Neutrophil (primary cell): ENCODE data around the gene PDCD1LG2.

Experiments
- H3K27ac ChIP-seq: fragments of 200-600 bp; sonication (generic); 2 replicates; pipeline ENCODE4 v1.5.1; 2016; ENCODE audit warnings: mild to moderate bottlenecking, moderate library complexity
- H3K27me3 ChIP-seq: fragments of 200-600 bp; sonication (generic); 2 replicates; pipeline ENCODE4 v1.6.0; 2016; ENCODE audit warnings: mild to moderate bottlenecking
- H3K36me3 ChIP-seq: fragments of 200-600 bp; sonication (generic); 2 replicates; pipeline ENCODE4 v1.5.1; 2017
- H3K4me1 ChIP-seq, 2 experiments: fragments of 200-600 bp in 1 of 2; sonication (generic) in 1 of 2; 1 replicate in 1 of 2; 2 replicates in 1 of 2; pipeline versions ENCODE4 v1.5.1 to v1.6.1; 2013 to 2016; ENCODE audit warnings: low read depth in 1 of 2, low read length in 1 of 2, mild to moderate bottlenecking in 1 of 2, moderate library complexity in 1 of 2; ENCODE audit not compliant: control insufficient read depth in 1 of 2, insufficient read depth in 1 of 2
- H3K4me3 ChIP-seq, 2 experiments: fragments of 200-600 bp in 1 of 2; sonication (generic) in 1 of 2; 1 replicate in 1 of 2; 2 replicates in 1 of 2; pipeline ENCODE4 v1.5.1; 2013 to 2016; ENCODE audit warnings: low read depth in 1 of 2, low read length in 1 of 2, mild to moderate bottlenecking in 1 of 2, moderate library complexity in 1 of 2
- H3K9me3 ChIP-seq: fragments of 200-600 bp; sonication (generic); 2 replicates; pipeline ENCODE4 v1.5.1; 2016
- CTCF ChIP-seq: fragments of 200-600 bp; sonication (generic); IDR thresholded peaks from 2 replicates; pipeline ENCODE4 v1.5.1; 2016; ENCODE audit warnings: antibody characterized with exemption

The PDCD1LG2 gene

GRCh38 chr9:5612185-5612530, 101.8 kb downstream of the PDCD1LG2 start:
- Histone ChIP-seq H3K9me3 (no peaks in the 10 kb centered on the region), H3K4me3 (no peak overlapping the region), H3K27me3 (no peaks in the 10 kb centered on the region), H3K27ac (no peak overlapping the region), H3K36me3 (no peaks in the 10 kb centered on the region), H3K4me1 (peaks cover 10 to 12% of the 10 kb centered on the region in 2 experiments)
- no peak for TF ChIP-seq CTCF

- Histone ChIP-seq H3K4me1 (peaks cover 2 to 11% of the 10 kb centered on the region in 2 experiments), H3K9me3 (no peaks in the 10 kb centered on the region), H3K36me3 (no peaks in the 10 kb centered on the region), H3K27ac (no peak overlapping the region), H3K4me3 (no peak overlapping the region), H3K27me3 (no peaks in the 10 kb centered on the region)
- TF ChIP-seq CTCF = no peak
Observed at GRCh38 chr9:5614192-5614591, 103.9 kb downstream of the PDCD1LG2 start.

GRCh38 chr9:5614985-5615384, 104.7 kb downstream of the PDCD1LG2 start:
- Histone ChIP-seq H3K4me1 (peaks cover 0 to 9% of the 10 kb centered on the region in 2 experiments), H3K9me3 (no peaks in the 10 kb centered on the region), H3K27me3 (no peaks in the 10 kb centered on the region), H3K27ac (no peak overlapping the region), H3K4me3 (no peak overlapping the region), H3K36me3 (no peaks in the 10 kb centered on the region)
- no peak for TF ChIP-seq CTCF

- H3K4me3 ChIP-seq = no peak overlapping the region
- no peaks in the 10 kb centered on the region for H3K27me3 ChIP-seq
- no peak overlapping the region for H3K27ac ChIP-seq
- peaks cover 0 to 9% of the 10 kb centered on the region in 2 experiments for H3K4me1 ChIP-seq
- no peak for TF ChIP-seq CTCF
- no peaks in the 10 kb centered on the region for H3K36me3 ChIP-seq
- H3K9me3 ChIP-seq = no peaks in the 10 kb centered on the region
Observed at GRCh38 chr9:5617749-5618148, 107.4 kb downstream of the PDCD1LG2 start.

GRCh38 chr9:5620494-5620893, 110.2 kb downstream of the PDCD1LG2 start:
- no peak overlapping the region for H3K4me3 ChIP-seq
- H3K36me3 ChIP-seq = no peaks in the 10 kb centered on the region
- H3K27ac ChIP-seq = no peak overlapping the region
- TF ChIP-seq CTCF = no peak
- H3K27me3 ChIP-seq = no peaks in the 10 kb centered on the region
- H3K9me3 ChIP-seq = no peaks in the 10 kb centered on the region
- peaks cover 9 to 13% of the 10 kb centered on the region in 2 experiments for H3K4me1 ChIP-seq
